SK-N-SH treated with all-trans-retinoic acid at 6 μM for 48 hours (cell line): Measurements from ENCODE around the gene BLOC1S4.

Experiments used
- ATAC-seq: fragments of 200-7000 bp; cut with Tn5 transposase; 3 replicates; pipeline ENCODE4 v1.9.1; 2020; ENCODE audit warnings: mild to moderate bottlenecking, moderate library complexity
- ARNTL ChIP-seq: fragments of 450-650 bp; formaldehyde crosslinking; IDR thresholded peaks from 2 replicates; pipeline ENCODE4 v1.5.0; 2020; ENCODE audit warnings: low read depth, mild to moderate bottlenecking, moderate library complexity, borderline replicate concordance
- BACH2 ChIP-seq: fragments of 250-450 bp; sonication (Bioruptor Pico); IDR thresholded peaks from 2 replicates; pipeline ENCODE4 v1.9.0; 2021; ENCODE audit warnings: mild to moderate bottlenecking, borderline replicate concordance
- CREB5 ChIP-seq: fragments of 250-450 bp; sonication (Bioruptor Pico); IDR thresholded peaks from 2 replicates; pipeline ENCODE4 v1.5.1; 2020; ENCODE audit warnings: low read depth, mild to moderate bottlenecking, moderate library complexity
- CSDC2 ChIP-seq: fragments of 250-450 bp; sonication (Bioruptor Pico); IDR thresholded peaks from 2 replicates; pipeline ENCODE4 v1.5.0; 2020; ENCODE audit warnings: mild to moderate bottlenecking, moderate library complexity
- CSRNP3 ChIP-seq: fragments of 250-450 bp; sonication (Bioruptor Pico); IDR thresholded peaks from 2 replicates; pipeline ENCODE4 v1.5.1; 2021; ENCODE audit warnings: mild to moderate bottlenecking, moderate library complexity
- GLIS3 ChIP-seq: fragments of 250-450 bp; sonication (Bioruptor Pico); IDR thresholded peaks from 2 replicates; pipeline ENCODE4 v1.5.0; 2020; ENCODE audit warnings: mild to moderate bottlenecking, moderate library complexity
- ISL1 ChIP-seq: fragments of 250-450 bp; sonication (Bioruptor Pico); IDR thresholded peaks from 2 replicates; pipeline ENCODE4 v2.1.2; 2022; ENCODE audit warnings: mild to moderate bottlenecking, moderate library complexity
- OSR1 ChIP-seq: fragments of 250-450 bp; sonication (Bioruptor Pico); IDR thresholded peaks from 2 replicates; pipeline ENCODE4 v1.8.0; 2022; ENCODE audit warnings: moderate library complexity, mild to moderate bottlenecking, inconsistent platforms
- PATZ1 ChIP-seq: fragments of 250-450 bp; sonication (Bioruptor Pico); IDR thresholded peaks from 2 replicates; pipeline ENCODE4 v1.8.0; 2020; ENCODE audit warnings: mild to moderate bottlenecking, moderate library complexity, borderline replicate concordance
- POU6F1 ChIP-seq: fragments of 250-450 bp; sonication (Bioruptor Pico); IDR thresholded peaks from 2 replicates; pipeline ENCODE4 v1.8.0; 2021; ENCODE audit warnings: low read depth, mild to moderate bottlenecking, moderate library complexity, borderline replicate concordance
- PPARA ChIP-seq: fragments of 250-450 bp; sonication (Bioruptor Pico); IDR thresholded peaks from 2 replicates; pipeline ENCODE4 v1.5.0; 2020; ENCODE audit warnings: mild to moderate bottlenecking, borderline replicate concordance
- RARB ChIP-seq: fragments of 250-450 bp; sonication (Bioruptor Pico); IDR thresholded peaks from 2 replicates; pipeline ENCODE4 v1.8.0; 2021; ENCODE audit warnings: mild to moderate bottlenecking, moderate library complexity
- SNAI2 ChIP-seq: fragments of 250-450 bp; sonication (Bioruptor Pico); IDR thresholded peaks from 2 replicates; pipeline ENCODE4 v1.5.0; 2020; ENCODE audit warnings: mild to moderate bottlenecking, moderate library complexity
- TCF4 ChIP-seq: fragments of 250-450 bp; sonication (Bioruptor Pico); IDR thresholded peaks from 2 replicates; pipeline ENCODE4 v1.8.0; 2021; ENCODE audit warnings: mild to moderate bottlenecking, moderate library complexity, borderline replicate concordance
- TOX ChIP-seq: fragments of 250-450 bp; sonication (Bioruptor Pico); IDR thresholded peaks from 2 replicates; pipeline ENCODE4 v1.8.0; 2021; ENCODE audit warnings: mild to moderate bottlenecking, moderate library complexity, borderline replicate concordance
- TSHZ2 ChIP-seq: fragments of 250-450 bp; sonication (Bioruptor Pico); IDR thresholded peaks from 2 replicates; pipeline ENCODE4 v1.5.0; 2020; ENCODE audit warnings: mild to moderate bottlenecking, moderate library complexity
- ZC3H10 ChIP-seq: fragments of 250-450 bp; sonication (Bioruptor Pico); IDR thresholded peaks from 2 replicates; pipeline ENCODE4 v1.5.1; 2021; ENCODE audit warnings: mild to moderate bottlenecking, moderate library complexity
- ZFP30 ChIP-seq: fragments of 450-650 bp; formaldehyde crosslinking; IDR thresholded peaks from 2 replicates; pipeline ENCODE4 v1.5.0; 2022; ENCODE audit warnings: mild to moderate bottlenecking, moderate library complexity
- ZNF565 ChIP-seq: fragments of 450-650 bp; formaldehyde crosslinking; conservative IDR thresholded peaks from 2 replicates; pipeline ENCODE4 v1.5.0; 2020; ENCODE audit warnings: low read depth, mild to moderate bottlenecking, moderate library complexity
- ZNF70 ChIP-seq: fragments of 450-650 bp; formaldehyde crosslinking; IDR thresholded peaks from 2 replicates; pipeline ENCODE4 v1.5.0; 2020; ENCODE audit warnings: mild to moderate bottlenecking, moderate library complexity
- ZNF8 ChIP-seq: fragments of 450-650 bp; formaldehyde crosslinking; IDR thresholded peaks from 2 replicates; pipeline ENCODE4 v1.5.0; 2020; ENCODE audit warnings: mild to moderate bottlenecking, moderate library complexity

BLOC1S4 gene

GRCh38 chr4:6740347-6740746 lies 24.4 kb downstream of the BLOC1S4 start:
- ATAC-seq = no peak
- TF ChIP-seq TSHZ2 (CRISPR knock-in tag) (no peak), TCF4 (CRISPR knock-in tag) (no peak), ZNF8 (CRISPR knock-in tag) (no peak), ZFP30 (CRISPR knock-in tag) (no peak), TOX (CRISPR knock-in tag) (no peak), SNAI2 (CRISPR knock-in tag) (no peak), ZC3H10 (CRISPR knock-in tag) (no peak), RARB (CRISPR knock-in tag) (no peak), OSR1 (CRISPR knock-in tag) (no peak)
- TF ChIP-seq, all 23 proteins: peak for 0

GRCh38 chr4:6742507-6742906 lies 26.5 kb downstream of the BLOC1S4 start:
- TF ChIP-seq ZNF565 (CRISPR knock-in tag) (no peak), ZFP30 (CRISPR knock-in tag) (no peak), TOX (CRISPR knock-in tag) (no peak), CREB5 (no peak), ARNTL (CRISPR knock-in tag) (no peak), PPARA (CRISPR knock-in tag) (no peak), CSDC2 (CRISPR knock-in tag) (no peak), ZNF70 (CRISPR knock-in tag) (no peak), RARB (CRISPR knock-in tag) (no peak), CSRNP3 (CRISPR knock-in tag) (no peak), TSHZ2 (CRISPR knock-in tag) (no peak), SNAI2 (CRISPR knock-in tag) (no peak), OSR1 (CRISPR knock-in tag) (no peak), PATZ1 (CRISPR knock-in tag) (no peak), ZNF8 (CRISPR knock-in tag) (no peak), ZC3H10 (CRISPR knock-in tag) (no peak), ISL1 (CRISPR knock-in tag) (no peak), GLIS3 (CRISPR knock-in tag) (no peak), BACH2 (CRISPR knock-in tag) (no peak)
- no peak for ATAC-seq

- ATAC-seq = no peak
- TF ChIP-seq OSR1 (CRISPR knock-in tag) = no peak
- TF ChIP-seq POU6F1 (CRISPR knock-in tag) = no peak
- no peak for TF ChIP-seq BACH2 (CRISPR knock-in tag)
- TF ChIP-seq TSHZ2 (CRISPR knock-in tag) = no peak
- TF ChIP-seq ZC3H10 (CRISPR knock-in tag) = no peak
Measured at GRCh38 chr4:6742989-6743388, 27.0 kb downstream of the BLOC1S4 start.
